ELF-1 (cell line): Measurements from ENCODE around the gene NFYC.

ENCODE experiments used
- DNase-seq: peaks from one replicate; pipeline ENCODE4 v3.0.0-alpha.2; 2016; ENCODE audit warnings: low read depth, low spot score

The NFYC gene

GRCh38 chr1:40783001-40783905 is 91.7 kb downstream of the NFYC start, which contains the start of gene KCNQ4:
Gene KCNQ4, plus strand, starts transcription at chr1:40783787. Its CDS starts 307 bp downstream, at chr1:40784094.
- no peak for DNase-seq

GRCh38 chr1:40784141-40784770 is 92.8 kb downstream of the NFYC start:
- DNase-seq: peak; percentile 55

GRCh38 chr1:40784771-40785151 is 93.3 kb downstream of the NFYC start:
- no peak for DNase-seq

GRCh38 chr1:40785446-40785845 is 93.9 kb downstream of the NFYC start:
- DNase-seq: no peak

DNA sequence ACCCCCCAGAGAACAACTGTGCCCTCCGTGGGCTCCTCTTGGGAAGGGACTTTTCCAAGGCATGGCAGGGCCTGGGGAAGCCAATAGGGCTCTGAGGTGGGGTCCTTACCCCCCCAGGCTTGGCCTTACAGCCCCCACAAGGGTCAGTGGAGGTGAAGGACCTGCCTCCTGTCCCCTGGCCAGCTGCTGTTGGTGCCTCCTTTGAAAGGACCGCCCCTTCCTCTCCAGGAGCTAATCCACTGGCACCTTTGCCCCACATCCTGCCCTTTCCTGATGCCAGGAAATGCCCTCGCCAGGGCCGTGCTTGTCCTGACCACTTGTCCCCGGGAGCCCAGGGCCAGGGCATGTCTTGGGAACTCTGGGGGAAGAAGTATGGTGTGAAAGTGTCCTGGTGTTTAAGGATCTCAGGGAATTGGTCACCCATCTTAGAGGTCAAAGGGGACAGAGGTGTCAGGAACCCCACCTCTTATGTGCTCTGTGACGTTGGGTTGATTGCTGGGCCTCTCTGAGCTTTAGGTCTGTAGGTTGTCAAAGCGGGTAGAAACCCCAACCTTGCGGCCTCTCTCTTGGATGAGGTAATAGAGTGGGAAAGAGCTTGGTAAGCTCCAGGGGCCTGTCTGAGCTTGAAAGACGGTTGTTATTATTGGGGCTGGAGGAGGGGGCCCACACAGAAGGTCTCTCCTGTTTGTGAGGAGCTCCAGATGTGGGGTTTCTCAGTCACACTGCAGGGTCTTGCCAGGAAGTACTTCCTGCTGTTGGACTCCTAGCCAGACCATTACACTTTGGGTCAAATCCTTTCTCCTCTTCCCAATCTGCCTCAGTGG is 94.9 kb downstream of the NFYC start:
- DNase-seq: no peak

DNA sequence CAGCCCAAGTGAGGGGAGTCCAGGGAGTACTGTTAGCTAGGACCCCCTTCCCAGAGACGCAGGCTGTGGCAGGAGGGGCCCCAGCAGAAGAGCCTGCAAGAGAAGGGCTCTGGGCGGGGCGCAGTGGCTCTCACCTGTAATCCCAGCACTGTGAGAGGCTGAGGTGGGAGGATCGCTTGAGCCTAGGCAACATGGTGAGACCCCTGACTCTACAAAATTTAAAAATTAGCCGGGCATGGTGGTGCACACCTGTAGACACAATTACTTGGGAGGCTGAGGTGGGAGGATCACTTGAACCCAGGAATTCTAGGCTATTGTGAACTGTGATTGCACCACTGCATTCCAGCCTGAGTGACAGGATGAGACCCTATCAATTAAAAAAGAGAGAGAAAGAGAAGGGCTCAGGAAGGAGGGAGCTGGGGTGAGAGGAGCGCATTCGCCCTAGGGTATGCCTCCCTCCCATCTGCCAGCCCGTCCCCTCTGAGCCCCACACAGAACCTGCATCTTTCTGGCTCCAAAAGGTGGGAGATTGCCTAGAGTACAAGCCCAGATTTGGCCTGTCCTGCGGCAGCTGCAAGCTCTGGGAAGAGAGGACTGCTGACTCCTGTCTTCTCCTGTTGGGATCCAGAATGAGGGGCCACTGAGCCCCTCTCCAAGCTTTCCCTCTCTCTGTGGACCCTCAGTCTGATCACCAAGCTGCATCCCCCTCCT is 95.6 kb downstream of the NFYC start:
- no peak for DNase-seq

GRCh38 chr1:40787737-40788560 is 96.4 kb downstream of the NFYC start:
- DNase-seq: no peak

DNA sequence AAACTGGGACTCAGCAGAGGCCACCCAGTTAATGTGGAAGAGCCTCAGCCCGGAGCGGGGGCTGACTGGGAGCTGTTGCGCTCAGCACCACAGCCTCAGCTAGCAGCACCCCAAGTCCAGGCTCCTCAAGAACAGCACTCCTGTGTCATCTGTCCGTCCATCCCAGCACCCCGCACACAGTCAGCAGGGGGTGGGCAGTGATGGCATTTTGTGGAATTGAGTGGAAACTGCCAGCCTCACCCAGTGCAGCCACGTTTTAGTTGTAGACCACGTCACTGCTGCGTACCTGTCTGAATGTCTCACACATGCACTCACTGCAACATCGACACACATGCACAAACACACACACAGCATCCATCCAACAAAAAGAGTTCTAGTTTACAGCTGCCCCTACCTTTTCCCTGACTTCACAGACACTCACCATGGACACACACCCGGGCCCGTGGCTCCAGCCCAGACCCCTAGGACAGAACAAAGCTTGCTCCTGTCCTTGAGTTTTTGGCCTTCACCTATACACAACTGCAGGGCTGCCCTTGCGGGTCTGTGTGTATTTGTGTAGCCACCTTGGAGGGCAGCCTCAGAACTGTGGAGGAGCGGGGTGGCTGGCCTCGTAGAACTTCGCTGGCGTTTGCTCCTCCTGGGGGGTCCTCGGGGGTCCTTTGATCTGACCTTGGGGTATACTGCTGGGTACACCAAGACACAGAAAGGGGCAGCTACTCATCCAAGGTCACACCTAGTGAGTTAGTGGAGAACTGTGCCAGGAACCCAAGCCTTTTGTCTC is 97.2 kb downstream of the NFYC start:
- DNase-seq: no peak

- no peak for DNase-seq
Observed at GRCh38 chr1:40789342-40789598, 97.8 kb downstream of the NFYC start.

DNA sequence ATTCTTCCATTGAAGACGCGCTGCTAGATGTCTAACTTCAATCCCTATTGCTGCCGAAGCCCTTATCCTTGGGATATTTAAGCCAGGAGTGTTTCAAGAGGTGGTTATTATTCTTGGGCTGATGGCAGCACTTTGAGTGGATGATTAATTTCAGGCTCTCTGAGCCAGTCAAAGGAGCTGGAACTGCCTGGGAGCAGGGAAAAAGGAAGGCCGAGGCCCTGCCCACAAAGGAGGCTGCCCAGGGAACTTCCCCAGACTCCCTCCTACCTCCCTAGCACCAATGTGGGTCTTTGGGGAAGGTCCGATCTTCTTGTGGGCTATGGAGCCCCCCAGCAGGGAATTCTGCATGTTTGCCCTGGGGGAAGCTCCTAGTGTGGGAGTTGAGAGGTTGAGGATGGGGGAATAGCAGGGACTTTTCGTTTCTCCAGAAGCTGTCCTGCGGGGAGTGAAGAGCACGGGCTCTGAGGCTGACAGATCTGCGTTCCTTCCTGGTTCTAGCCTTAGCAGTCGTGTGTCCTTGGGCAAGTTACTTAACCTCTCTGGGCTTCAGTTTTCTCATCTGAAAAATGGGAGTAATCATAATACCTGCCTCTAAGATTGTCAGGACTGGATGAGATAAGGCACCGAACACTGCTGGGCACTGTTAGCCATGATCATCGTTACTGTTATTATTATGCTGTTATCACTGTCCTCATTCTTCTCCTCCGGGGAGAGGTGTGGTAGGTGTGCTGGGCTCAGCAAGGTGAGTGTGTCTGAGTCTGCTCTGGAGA is 98.3 kb downstream of the NFYC start:
- no peak for DNase-seq

DNA sequence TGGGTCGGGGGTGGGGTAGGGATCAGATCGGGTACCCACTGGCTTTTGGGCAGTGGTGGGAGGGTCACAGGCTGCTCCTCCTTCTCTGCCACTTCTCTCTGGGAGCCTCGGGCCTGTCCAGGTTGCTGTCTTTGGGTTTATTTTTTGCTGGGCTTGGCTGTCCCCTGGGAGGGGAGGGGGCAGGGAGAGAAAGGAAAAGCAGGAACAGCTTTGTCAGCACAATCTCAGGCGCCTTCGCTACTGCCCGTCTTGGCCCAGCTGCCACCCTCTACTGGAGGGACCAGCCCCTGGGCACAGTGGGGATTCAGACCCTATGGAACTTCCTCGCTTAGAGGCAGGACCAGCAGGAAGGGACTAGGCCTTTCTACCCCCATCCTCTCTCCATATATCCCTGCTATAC is 100.5 kb downstream of the NFYC start:
- DNase-seq: no peak

DNA sequence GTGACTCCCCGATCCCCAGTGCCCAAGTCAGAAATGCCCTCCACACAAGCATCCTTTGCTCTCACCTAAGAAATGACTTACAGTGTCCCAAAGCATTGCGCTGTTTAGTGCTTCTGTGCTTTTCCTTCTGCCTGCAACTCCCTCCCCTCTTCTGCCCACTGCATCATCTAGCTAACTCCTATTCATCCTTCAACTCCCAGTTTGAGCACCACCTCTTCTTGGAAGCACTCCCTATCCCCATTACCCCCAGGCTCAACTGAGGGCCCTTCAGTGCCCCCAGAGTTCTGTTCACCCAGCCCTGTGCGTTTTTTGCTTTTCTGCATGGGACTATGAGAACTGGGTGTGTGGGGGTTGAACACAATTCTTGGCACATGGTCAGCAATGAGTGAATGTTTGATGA is 102.1 kb downstream of the NFYC start:
- DNase-seq: no peak

GRCh38 chr1:40794048-40794447 is 102.5 kb downstream of the NFYC start:
- DNase-seq: no peak

GRCh38 chr1:40794974-40795715 is 103.6 kb downstream of the NFYC start:
- no peak for DNase-seq

- no peak for DNase-seq
Observed at GRCh38 chr1:40795811-40796586, 104.5 kb downstream of the NFYC start.

- no peak for DNase-seq
Observed at GRCh38 chr1:40796939-40797667, 105.6 kb downstream of the NFYC start.

GRCh38 chr1:40797668-40798010 is 106.1 kb downstream of the NFYC start:
- DNase-seq: no peak
